IPS DF 4.7 (cell line): ENCODE data around the gene TRIM17.

ENCODE experiments used
- DNase-seq: peaks from one replicate; pipeline ENCODE4 v3.0.0-alpha.2; 2013; ENCODE audit warnings: low spot score; ENCODE audit errors: extremely low read depth

The TRIM17 gene

DNA sequence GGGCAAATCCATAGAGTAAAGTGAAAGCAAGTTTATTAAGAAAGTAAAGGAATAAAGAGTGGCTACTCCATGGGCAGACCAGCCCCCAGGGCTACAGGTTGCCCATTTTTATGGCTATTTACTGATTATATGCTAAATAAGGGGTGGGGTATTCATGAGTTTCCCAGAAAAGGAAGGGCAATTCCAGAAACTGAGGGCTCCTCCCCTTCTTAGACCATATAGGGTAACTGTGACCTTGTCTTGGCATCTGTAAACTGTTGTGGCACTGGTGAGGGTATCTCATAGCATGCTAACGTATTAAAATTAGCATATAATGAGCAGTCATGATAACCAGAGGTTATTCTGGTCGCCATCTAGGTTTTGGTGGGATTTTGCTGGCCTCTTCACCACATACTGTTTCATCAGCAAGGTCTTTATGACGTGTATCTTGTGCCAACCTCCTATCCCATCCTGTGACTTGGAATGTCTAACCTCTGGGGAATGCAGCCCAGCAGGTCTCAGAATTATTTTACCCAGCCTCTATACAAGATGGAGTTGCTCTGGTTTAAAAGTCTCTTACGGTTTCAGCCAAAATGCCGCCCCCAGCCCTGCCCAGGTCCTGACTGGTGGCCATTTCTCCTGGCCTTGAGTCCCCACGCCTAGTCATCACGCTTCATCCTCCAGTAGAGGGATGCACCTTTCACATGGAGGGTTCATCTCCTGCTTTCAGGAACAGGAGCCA is 982 bp upstream of the TRIM17 start:
- DNase-seq: no peak

- no peak for DNase-seq
These were observed 400 bp upstream of the TRIM17 start for GRCh38 chr1:228417061-228417460.

- no peak for DNase-seq
These were observed 826 bp downstream of the TRIM17 start for GRCh38 chr1:228415853-228416216.

GRCh38 chr1:228415221-228415620 is 1.4 kb downstream of the TRIM17 start:
- no peak for DNase-seq

- no peak for DNase-seq
These were observed 2.0 kb downstream of the TRIM17 start for GRCh38 chr1:228414511-228415211.

GRCh38 chr1:228413241-228414010 is 3.2 kb downstream of the TRIM17 start:
- DNase-seq: no peak

GRCh38 chr1:228411548-228412430 is 4.9 kb downstream of the TRIM17 start:
- no peak for DNase-seq

DNA sequence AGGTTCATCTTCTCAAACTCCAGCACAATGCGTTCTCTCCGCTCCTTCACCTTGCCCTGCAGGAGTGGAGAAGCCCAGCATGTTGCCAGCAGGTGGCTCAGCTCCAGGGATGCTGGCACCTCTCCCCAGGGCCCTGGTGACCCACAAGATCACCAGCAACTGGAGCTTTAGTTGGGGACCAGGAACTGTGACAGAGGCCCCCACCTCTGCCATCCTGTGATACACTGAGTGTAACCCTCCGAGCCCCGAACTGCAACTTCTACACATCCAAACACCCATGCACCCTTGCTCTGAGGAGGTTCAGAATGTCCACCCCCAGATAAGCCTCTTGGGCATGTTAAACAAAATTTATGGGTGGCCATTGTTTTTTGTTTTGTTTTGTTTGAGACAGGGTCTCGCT is 5.5 kb downstream of the TRIM17 start:
- DNase-seq: no peak

- DNase-seq: no peak
These were observed 6.0 kb downstream of the TRIM17 start for GRCh38 chr1:228410671-228411070.

DNA sequence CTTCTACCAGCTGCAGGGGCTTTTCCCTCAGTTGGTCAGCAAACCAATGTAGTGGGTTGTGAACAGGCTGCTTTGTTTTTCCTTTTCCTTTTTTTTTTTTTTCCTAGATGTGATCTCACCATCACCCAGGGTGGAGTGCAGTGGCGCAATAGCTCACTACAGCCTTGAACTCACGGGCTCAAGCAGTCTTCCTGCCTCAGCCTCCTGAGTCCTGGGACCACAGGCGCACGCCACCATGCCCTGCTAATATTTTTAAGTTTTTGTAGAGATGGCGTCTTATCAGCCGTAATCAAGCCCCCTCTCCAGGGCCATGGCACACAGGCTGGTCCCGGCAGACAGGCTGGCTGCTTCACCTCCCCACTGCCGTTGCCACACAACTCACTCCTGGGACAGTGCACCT is 6.6 kb downstream of the TRIM17 start:
- no peak for DNase-seq

DNA sequence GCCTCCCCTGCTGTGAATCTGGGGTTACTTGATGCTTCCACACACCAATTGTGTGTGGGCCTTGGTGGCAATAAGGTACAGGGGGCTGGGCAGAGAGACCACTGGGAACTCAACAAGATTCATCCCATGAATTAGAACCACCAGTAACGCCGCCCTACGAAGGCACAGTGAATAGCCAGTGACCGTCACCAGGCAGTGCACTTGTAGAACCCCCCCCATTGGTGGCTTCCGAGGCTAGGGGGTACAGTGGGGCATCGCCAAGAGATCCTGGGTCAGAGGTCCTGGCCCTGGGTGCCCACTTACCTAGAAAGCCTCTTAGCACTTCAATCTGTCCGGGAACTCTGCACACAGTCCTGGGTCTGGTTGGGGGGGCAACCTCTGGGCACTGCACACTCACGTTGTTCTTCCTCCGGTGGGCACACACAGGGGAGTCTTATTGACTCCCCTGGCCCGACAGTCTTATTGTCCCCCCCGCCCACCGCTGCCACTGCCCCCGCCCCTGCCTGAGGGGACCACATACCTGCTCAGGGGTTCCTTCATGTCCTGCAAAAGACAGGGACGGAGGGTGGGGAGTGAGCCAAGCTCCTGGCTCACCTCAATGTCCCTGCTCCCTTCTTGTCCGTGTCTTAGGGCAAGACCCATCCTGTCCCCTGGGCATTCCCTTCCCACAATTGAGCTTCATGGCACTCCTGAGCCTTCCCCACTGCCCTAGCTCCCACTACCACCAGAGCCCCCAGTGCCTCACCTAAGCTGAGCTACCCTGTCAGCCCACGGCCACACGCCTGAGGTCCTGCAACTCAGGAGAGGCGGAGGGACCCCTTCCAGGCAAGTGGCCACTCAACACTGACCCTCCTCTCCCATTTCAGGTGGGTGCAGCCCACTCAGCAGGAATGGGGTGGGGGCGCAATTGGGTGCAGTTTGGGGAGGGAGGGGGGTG is 7.5 kb downstream of the TRIM17 start:
- DNase-seq: no peak

- DNase-seq: no peak
These were observed 8.4 kb downstream of the TRIM17 start for GRCh38 chr1:228408041-228408868.

- no peak for DNase-seq
These were observed 9.3 kb downstream of the TRIM17 start for GRCh38 chr1:228407106-228408040.

- DNase-seq: no peak
These were observed 10.8 kb downstream of the TRIM17 start for GRCh38 chr1:228405979-228406228.

DNA sequence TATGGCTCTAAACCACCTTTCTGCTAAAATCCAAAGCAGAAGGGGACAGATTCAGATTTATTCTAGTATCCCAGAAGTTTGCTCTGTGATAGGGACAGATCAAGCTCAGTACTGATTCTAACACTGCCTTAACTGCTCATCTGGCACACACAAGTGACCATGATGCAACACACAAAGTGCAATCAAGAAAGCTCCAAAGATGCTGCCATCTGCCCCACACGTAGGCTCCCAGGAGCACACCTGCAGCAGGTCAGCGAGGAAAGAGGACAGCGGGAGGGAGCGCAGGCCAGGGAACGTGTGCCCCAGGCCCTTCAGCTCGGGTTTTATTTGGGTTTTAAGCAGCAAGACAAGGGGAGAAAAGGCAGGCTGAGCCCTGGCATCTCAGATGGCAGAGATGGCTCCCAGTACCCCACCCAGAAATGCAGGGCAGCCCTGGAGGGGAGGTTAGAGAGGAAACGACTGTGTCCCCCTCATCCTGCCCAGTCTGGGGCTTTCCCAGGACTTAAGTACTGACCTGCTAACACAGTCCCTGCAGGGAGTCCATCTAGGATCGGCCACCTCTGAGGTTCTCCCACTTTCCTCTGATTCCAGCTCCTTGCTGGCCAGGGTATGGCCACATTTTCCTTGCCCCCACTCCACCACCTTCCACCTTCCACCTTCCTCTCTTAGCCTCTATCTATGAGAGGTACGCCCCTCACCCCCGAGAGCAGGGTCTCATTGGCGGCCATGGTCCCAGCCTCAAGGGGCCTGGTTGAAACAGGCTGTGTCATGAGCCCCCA is 11.3 kb downstream of the TRIM17 start:
- no peak for DNase-seq

- DNase-seq: no peak
These were observed 12.4 kb downstream of the TRIM17 start for GRCh38 chr1:228404107-228404720.

DNA sequence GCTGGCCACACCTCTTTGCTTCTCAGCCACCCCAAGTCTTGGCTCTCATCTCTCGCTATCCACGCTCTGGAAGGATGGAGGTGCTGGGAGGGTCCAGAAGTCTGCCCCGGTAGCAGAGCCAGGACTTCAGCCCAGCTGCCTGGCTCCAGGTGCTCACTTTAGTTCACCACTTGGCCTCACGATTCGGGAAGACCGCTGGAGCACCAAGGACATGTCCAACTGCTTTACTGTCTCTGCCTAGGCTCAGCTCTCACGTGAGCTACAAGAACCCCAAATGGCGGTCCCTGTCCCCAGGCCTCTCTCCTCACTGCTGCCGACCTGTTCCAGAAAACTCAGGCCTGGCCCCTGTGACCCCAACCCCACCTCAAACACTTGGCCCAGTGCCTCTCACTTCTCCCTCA is 13.4 kb downstream of the TRIM17 start:
- no peak for DNase-seq
